Activated naive CD4-positive, alpha-beta T cell treated with anti-CD3 and anti-CD28 coated beads, Interleukin-2, amount 10 ng/mL, durations not matched to agents 7 days and 5 days (primary cell): Measurements from ENCODE around the gene TBC1D2B.
"Not testable (repeated sequence)": the region's sequence is repeated elsewhere in the genome, so short reads cannot be mapped to it uniquely, and the experiment has no call there.

Experiments used
- CTCF ChIA-PET: fragments of 350-600 bp; sonication (Branson Sonifier 250); formaldehyde crosslinking; loops from one replicate; lab custom pipeline; 2021; ENCODE audit warnings: antibody characterized with exemption; lab: Charles Lee
- DNase-seq: peaks from one replicate; pipeline ENCODE4 v3.0.0-alpha.2; 2020
- H3K27ac Mint-ChIP-seq: one replicate; pipeline ENCODE4 v1.8.0; 2021; ENCODE audit warnings: mild to moderate bottlenecking, moderate library complexity, mixed read lengths
- H3K27me3 Mint-ChIP-seq: one replicate; pipeline ENCODE4 v1.8.0; 2021; ENCODE audit warnings: mild to moderate bottlenecking, mixed read lengths
- H3K36me3 Mint-ChIP-seq: one replicate; pipeline ENCODE4 v1.8.0; 2021; ENCODE audit warnings: mixed read lengths
- H3K4me1 Mint-ChIP-seq: one replicate; pipeline ENCODE4 v1.8.0; 2021; ENCODE audit warnings: mixed read lengths
- H3K4me3 Mint-ChIP-seq: one replicate; pipeline ENCODE4 v1.8.0; 2021; ENCODE audit warnings: mild to moderate bottlenecking, moderate library complexity, mixed read lengths
- H3K9me3 Mint-ChIP-seq: one replicate; pipeline ENCODE4 v1.8.0; 2021; ENCODE audit warnings: mixed read lengths

TBC1D2B gene

GRCh38 chr15:77992356-77993222 is 84.9 kb downstream of the TBC1D2B start:
- no peaks in the 10 kb centered on the region for H3K27me3 Mint-ChIP-seq
- CTCF ChIA-PET = interaction anchor here (1.2 kb wide), 1 partner anchor 116 kb away, joined by 3 read pairs; no protein-coding TSS in a partner anchor
- H3K4me1 Mint-ChIP-seq = peaks cover 17% of the 10 kb centered on the region
- H3K9me3 Mint-ChIP-seq = no peaks in the 10 kb centered on the region
- H3K4me3 Mint-ChIP-seq = no peak overlapping the region
- H3K36me3 Mint-ChIP-seq = peaks cover 7% of the 10 kb centered on the region
- H3K27ac Mint-ChIP-seq = no peak overlapping the region
- no peak for DNase-seq

DNA sequence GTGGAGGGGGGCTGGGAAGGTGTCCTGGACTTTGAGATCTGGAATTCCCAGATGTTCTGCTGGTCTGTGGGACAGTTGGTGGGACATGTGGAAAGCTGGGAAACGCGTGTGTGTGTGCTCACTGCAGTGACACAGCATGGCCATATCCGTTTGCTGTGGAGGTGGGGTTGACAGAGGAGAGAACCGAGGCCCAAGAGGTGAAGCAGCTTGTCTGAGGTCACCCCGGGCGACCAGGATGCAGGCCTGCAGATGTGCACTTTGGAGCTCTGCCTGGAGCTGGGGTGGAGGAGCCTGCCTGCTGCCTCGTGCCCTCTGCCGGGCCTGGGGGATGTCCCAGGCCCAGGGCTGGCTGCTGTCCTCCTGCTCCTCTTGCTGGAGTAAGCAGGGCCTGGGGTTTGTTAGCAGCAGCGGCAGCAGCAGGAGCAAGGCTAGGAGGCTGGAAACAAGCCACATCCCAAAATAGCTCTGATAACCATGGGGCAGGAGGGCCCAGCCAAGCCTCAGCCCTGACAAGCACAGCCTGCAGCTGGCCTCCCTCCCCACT is 85.8 kb downstream of the TBC1D2B start:
- H3K36me3 Mint-ChIP-seq, DNase-seq, H3K4me3 Mint-ChIP-seq, H3K27me3 Mint-ChIP-seq, H3K9me3 Mint-ChIP-seq: not testable (repeated sequence)
- peaks cover 17% of the 10 kb centered on the region for H3K4me1 Mint-ChIP-seq
- CTCF ChIA-PET = interaction anchor here (1.2 kb wide), 1 partner anchor 117 kb away, joined by 3 read pairs; no protein-coding TSS in a partner anchor
- H3K27ac Mint-ChIP-seq = peak overlapping the region; percentile 31

GRCh38 chr15:77991029-77991406 is 86.5 kb downstream of the TBC1D2B start:
- CTCF ChIA-PET = no interaction called here
- H3K4me1 Mint-ChIP-seq = peaks cover 17% of the 10 kb centered on the region
- H3K9me3 Mint-ChIP-seq = no peaks in the 10 kb centered on the region
- no peak for DNase-seq
- no peak overlapping the region for H3K27ac Mint-ChIP-seq
- H3K27me3 Mint-ChIP-seq = peaks cover 2% of the 10 kb centered on the region
- no peak overlapping the region for H3K4me3 Mint-ChIP-seq
- H3K36me3 Mint-ChIP-seq = peaks cover 2% of the 10 kb centered on the region

- no peak overlapping the region for H3K4me3 Mint-ChIP-seq
- H3K36me3 Mint-ChIP-seq = peaks cover 2% of the 10 kb centered on the region
- no peak for DNase-seq
- CTCF ChIA-PET = no interaction called here
- H3K27ac Mint-ChIP-seq = peak overlapping the region; percentile 14
- peaks cover 17% of the 10 kb centered on the region for H3K4me1 Mint-ChIP-seq
- H3K27me3 Mint-ChIP-seq = peaks cover 5% of the 10 kb centered on the region
- no peaks in the 10 kb centered on the region for H3K9me3 Mint-ChIP-seq
Observed at GRCh38 chr15:77989296-77990143, 88.0 kb downstream of the TBC1D2B start.

GRCh38 chr15:77988347-77989295 is 88.9 kb downstream of the TBC1D2B start:
- CTCF ChIA-PET = no interaction called here
- Mint-ChIP-seq H3K27ac (peak overlapping the region; percentile 61), H3K9me3 (no peaks in the 10 kb centered on the region), H3K27me3 (peaks cover 13% of the 10 kb centered on the region), H3K4me1 (peaks cover 17% of the 10 kb centered on the region), H3K36me3 (peaks cover 2% of the 10 kb centered on the region), H3K4me3 (no peak overlapping the region)
- DNase-seq = no peak

GRCh38 chr15:77987765-77988136 is 89.8 kb downstream of the TBC1D2B start:
- CTCF ChIA-PET = interaction anchor here (0.8 kb wide), 1 partner anchor 12 kb away, joined by 3 read pairs; no protein-coding TSS in a partner anchor
- DNase-seq, H3K36me3 Mint-ChIP-seq, H3K9me3 Mint-ChIP-seq, H3K27ac Mint-ChIP-seq, H3K4me3 Mint-ChIP-seq: not testable (repeated sequence)
- H3K4me1 Mint-ChIP-seq = peaks cover 17% of the 10 kb centered on the region
- peaks cover 18% of the 10 kb centered on the region for H3K27me3 Mint-ChIP-seq

DNA sequence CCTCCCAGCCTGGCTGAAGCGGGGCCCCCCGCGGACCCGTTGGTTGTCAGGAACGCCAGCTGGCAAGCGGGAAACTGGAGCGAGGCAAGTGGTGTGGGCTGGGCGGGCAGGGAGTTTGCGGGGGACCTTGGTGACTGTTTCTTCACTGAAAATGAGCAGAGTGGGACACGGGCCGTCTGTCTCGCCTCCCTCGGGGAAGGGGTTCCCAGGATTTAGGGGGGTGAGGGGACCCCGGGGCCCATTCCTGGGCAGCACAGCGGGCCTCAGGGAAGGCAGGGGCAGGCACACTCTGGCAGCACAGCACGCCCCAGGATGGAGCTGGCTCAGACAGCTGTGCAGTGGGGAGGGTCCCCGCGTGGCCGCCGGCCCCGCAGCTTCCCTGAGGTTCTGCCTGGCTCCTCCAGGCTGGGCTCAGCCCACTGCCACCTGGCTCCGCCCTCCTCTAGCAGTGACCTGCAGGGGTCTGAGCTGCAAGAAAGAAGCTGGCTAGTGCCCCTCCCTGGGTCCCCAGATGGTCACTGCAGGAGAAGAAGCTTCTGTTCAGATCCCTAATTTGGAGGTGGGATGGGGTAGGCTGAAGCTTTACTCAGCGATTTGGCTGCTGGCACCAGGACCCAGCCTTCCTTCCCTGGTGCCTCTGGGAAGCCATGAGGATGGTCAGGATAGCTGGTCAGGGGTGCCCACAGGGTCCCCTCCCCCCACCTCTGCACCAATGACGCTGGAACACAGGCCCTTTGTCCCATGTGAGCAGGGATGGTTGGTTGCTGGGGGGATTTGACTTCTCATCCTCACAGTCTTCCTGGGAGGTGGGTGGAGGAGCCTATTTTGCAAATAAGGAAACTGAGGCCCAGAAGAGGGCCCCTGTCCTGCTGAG is 90.4 kb downstream of the TBC1D2B start:
- Mint-ChIP-seq H3K27ac (no peak overlapping the region), H3K9me3 (no peaks in the 10 kb centered on the region), H3K4me3 (no peak overlapping the region), H3K36me3 (no peaks in the 10 kb centered on the region), H3K4me1 (peaks cover 17% of the 10 kb centered on the region), H3K27me3 (peaks cover 20% of the 10 kb centered on the region)
- CTCF ChIA-PET = interaction anchor here (0.7 to 0.8 kb wide), 2 partner anchors 12 to 13 kb away, joined by 3 read pairs; no protein-coding TSS in a partner anchor
- no peak for DNase-seq

DNA sequence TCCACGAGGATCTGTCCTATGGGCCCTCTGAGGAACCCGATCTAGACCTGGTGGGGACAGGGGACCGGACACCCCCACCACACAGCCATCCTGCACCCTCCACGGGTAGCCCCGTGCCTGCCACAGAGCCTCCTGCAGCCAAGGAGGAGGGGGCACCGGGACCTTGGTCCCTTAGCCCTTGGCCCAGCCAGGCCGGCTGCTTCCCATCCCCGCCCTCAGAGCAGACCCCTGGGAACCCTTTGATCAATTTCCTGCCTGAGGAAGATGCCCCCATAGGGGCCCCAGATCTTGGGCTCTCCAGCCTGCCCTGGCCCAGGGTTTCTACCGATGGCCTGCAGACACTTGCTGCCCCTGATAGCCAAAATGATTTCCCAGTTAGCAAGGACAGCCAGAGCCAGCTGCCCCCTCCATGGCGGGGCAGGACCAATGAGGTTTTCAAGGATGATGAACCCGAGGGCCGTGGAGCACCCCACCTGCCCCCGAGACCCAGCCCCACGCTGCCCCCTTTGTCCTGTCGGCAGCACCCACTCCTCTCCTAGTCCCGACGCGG is 91.5 kb downstream of the TBC1D2B start:
- Mint-ChIP-seq H3K4me3 (no peak overlapping the region), H3K27me3 (peaks cover 25% of the 10 kb centered on the region), H3K27ac (no peak overlapping the region), H3K36me3 (no peaks in the 10 kb centered on the region), H3K9me3 (no peaks in the 10 kb centered on the region), H3K4me1 (peaks cover 12% of the 10 kb centered on the region)
- DNase-seq = no peak
- CTCF ChIA-PET = no interaction called here

DNA sequence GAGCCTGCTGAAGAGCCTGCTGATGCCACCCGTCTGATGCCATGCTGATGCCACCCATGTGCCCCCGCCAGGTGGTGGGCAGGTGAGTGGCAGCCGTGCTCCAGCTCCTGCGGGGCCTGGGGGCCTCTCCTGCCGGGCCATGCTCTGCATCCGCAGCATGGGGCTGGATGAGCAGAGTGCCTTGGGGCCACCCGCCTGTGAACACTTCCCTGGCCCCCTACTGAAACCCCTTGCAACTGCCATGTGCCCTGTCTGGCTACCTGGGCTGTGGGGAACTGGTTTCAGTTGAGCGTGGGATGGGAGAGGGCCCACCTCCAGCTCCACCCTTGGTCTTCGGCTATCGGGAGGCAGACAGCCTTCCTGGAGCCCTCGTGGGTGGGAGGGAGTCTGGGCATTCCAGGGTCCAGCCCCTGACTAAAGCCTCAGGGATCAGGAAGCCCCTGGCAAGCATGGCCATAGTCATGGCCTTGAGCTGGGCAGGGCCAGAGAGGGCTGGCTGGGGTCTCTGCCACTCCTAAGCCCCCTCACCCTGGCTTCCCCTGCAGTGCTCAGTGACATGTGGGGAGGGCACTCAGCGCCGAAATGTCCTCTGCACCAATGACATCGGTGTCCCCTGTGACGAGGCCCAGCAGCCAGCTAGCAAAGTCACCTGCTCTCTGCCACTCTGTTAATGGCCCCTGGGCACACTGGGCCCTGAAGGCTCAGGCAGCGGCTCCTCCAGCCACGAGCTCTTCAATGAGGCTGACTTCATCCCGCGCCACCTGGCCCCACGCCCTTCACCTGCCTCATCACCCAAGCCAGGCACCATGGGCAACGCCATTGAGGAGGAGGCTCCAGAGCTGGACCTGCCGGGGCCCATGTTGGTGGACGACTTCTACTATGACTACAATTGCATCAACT is 92.2 kb downstream of the TBC1D2B start:
- CTCF ChIA-PET = interaction anchor here (0.9 kb wide), 1 partner anchor 19 kb away, joined by 3 read pairs; no protein-coding TSS in a partner anchor
- H3K36me3 Mint-ChIP-seq = no peaks in the 10 kb centered on the region
- no peak for DNase-seq
- H3K9me3 Mint-ChIP-seq = no peaks in the 10 kb centered on the region
- H3K27ac Mint-ChIP-seq = no peak overlapping the region
- H3K4me1 Mint-ChIP-seq = peaks cover 4% of the 10 kb centered on the region
- no peak overlapping the region for H3K4me3 Mint-ChIP-seq
- peaks cover 30% of the 10 kb centered on the region for H3K27me3 Mint-ChIP-seq

DNA sequence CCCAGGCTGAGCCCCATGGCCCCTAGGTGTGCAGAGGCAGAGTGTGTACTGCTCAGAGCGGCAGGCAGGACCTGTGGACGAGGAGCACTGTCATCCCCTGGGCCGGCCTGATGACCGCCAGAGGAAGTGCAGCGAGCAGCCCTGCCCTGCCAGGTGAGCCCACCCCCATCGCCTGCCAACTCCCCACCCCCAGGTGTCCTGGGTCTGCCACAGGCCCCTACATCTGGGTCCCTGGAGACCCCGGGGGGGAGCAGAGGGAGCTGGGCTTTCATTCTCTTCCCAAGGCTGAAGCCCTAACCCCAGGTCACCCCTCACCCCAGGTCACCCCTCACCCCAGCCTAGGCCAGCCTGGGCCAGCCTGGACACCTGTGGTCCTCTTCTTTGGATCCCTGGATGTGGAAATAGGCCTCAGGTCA is 93.1 kb downstream of the TBC1D2B start:
- DNase-seq = no peak
- Mint-ChIP-seq H3K4me1 (peaks cover 2% of the 10 kb centered on the region), H3K27ac (no peak overlapping the region), H3K27me3 (peaks cover 30% of the 10 kb centered on the region), H3K36me3 (no peaks in the 10 kb centered on the region), H3K4me3 (no peak overlapping the region), H3K9me3 (no peaks in the 10 kb centered on the region)
- CTCF ChIA-PET = interaction anchor here (0.9 kb wide), 1 partner anchor 18 kb away, joined by 3 read pairs; no protein-coding TSS in a partner anchor

- Mint-ChIP-seq H3K36me3 (no peaks in the 10 kb centered on the region), H3K4me3 (no peak overlapping the region), H3K4me1 (peaks cover under 1% of the 10 kb centered on the region), H3K9me3 (no peaks in the 10 kb centered on the region), H3K27ac (no peak overlapping the region), H3K27me3 (peaks cover 30% of the 10 kb centered on the region)
- CTCF ChIA-PET = no interaction called here
- DNase-seq = peak; percentile 29
Observed at GRCh38 chr15:77983708-77984445, 93.6 kb downstream of the TBC1D2B start.
